ENCODE data around the gene MPHOSPH9.

Gene MPHOSPH9

DNA sequence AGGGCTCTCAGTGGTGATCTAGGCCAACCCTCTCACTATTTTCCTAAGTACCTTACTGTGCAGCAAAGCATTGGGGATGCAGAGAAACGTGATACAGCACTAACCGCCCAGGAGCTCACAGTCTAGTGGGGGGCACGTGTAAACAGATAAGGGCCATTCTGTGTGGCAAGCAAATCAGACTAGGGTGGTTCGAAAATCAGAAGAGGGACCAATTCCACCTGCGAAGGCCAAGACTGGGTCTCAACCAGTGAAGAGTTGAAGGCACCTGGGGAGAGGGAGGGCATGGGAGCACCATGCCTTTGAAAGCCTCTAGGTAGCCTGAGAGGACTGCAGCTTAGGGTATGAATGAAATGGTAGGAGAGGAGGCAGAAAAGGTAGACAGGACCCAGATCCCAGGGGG, 84.3 kb downstream of the MPHOSPH9 start:
- no peak for DNase-seq (ENCODE audit: low read depth in 1 of 2, low spot score in 1 of 2)
- no peak for TF ChIP-seq SPI1 (IDR thresholded peaks at IDR 0.05; ENCODE audit: borderline replicate concordance, low read depth)
- no peak for TF ChIP-seq POLR2AphosphoS5 (IDR thresholded peaks at IDR 0.05; ENCODE audit: low read depth)
- no peak for TF ChIP-seq GABPA (IDR thresholded peaks at IDR 0.05; ENCODE audit: low read depth)
- TF ChIP-seq, protein P1, sequence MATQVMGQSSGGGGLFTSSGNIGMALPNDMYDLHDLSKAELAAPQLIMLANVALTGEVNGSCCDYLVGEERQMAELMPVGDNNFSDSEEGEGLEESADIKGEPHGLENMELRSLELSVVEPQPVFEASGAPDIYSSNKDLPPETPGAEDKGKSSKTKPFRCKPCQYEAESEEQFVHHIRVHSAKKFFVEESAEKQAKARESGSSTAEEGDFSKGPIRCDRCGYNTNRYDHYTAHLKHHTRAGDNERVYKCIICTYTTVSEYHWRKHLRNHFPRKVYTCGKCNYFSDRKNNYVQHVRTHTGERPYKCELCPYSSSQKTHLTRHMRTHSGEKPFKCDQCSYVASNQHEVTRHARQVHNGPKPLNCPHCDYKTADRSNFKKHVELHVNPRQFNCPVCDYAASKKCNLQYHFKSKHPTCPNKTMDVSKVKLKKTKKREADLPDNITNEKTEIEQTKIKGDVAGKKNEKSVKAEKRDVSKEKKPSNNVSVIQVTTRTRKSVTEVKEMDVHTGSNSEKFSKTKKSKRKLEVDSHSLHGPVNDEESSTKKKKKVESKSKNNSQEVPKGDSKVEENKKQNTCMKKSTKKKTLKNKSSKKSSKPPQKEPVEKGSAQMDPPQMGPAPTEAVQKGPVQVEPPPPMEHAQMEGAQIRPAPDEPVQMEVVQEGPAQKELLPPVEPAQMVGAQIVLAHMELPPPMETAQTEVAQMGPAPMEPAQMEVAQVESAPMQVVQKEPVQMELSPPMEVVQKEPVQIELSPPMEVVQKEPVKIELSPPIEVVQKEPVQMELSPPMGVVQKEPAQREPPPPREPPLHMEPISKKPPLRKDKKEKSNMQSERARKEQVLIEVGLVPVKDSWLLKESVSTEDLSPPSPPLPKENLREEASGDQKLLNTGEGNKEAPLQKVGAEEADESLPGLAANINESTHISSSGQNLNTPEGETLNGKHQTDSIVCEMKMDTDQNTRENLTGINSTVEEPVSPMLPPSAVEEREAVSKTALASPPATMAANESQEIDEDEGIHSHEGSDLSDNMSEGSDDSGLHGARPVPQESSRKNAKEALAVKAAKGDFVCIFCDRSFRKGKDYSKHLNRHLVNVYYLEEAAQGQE (IDR thresholded peaks at IDR 0.05; ENCODE audit: insufficient replicate concordance, low read depth) = no peak
- TF ChIP-seq, protein P2, sequence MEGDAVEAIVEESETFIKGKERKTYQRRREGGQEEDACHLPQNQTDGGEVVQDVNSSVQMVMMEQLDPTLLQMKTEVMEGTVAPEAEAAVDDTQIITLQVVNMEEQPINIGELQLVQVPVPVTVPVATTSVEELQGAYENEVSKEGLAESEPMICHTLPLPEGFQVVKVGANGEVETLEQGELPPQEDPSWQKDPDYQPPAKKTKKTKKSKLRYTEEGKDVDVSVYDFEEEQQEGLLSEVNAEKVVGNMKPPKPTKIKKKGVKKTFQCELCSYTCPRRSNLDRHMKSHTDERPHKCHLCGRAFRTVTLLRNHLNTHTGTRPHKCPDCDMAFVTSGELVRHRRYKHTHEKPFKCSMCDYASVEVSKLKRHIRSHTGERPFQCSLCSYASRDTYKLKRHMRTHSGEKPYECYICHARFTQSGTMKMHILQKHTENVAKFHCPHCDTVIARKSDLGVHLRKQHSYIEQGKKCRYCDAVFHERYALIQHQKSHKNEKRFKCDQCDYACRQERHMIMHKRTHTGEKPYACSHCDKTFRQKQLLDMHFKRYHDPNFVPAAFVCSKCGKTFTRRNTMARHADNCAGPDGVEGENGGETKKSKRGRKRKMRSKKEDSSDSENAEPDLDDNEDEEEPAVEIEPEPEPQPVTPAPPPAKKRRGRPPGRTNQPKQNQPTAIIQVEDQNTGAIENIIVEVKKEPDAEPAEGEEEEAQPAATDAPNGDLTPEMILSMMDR (IDR thresholded peaks at IDR 0.05; ENCODE audit: insufficient read depth, low read length) = no peak
- Histone ChIP-seq H3K27me3 (ENCODE audit: insufficient read depth, poor library complexity, severe bottlenecking) (peaks cover 4% of the 10 kb centered on the region), H3K27ac (replicated peaks) (no peak overlapping the region), H3K4me3 (replicated peaks; ENCODE audit: insufficient read depth, low read length) (no peak overlapping the region)

DNA sequence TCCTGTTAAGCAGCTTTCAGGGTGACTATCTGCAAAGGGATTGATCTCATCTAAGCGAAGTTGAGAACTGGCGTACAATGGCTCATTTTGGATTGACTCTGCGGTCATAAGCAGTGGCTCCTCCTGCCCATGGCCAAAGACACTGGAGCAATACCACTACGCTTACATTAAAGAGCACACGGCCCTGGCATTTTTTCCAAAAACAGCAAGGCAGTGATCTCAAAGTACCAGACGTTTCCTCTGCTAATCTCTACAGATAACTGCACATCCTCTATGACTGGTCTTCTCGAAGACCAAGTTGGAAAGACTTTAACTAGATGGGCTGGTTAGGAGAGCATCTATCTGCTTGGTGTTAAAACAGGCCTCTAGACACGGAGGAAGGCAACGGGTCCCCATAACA, 84.7 kb downstream of the MPHOSPH9 start:
- DNase-seq (ENCODE audit: low read depth in 1 of 2, low spot score in 1 of 2) = no peak
- H3K4me3 ChIP-seq (replicated peaks; ENCODE audit: insufficient read depth, low read length) = no peak overlapping the region
- no peak overlapping the region for H3K27ac ChIP-seq (replicated peaks)
- H3K27me3 ChIP-seq (ENCODE audit: insufficient read depth, poor library complexity, severe bottlenecking) = peaks cover 4% of the 10 kb centered on the region
- TF ChIP-seq SPI1 (IDR thresholded peaks at IDR 0.05; ENCODE audit: borderline replicate concordance, low read depth) (no peak), POLR2AphosphoS5 (IDR thresholded peaks at IDR 0.05; ENCODE audit: low read depth) (no peak), GABPA (IDR thresholded peaks at IDR 0.05; ENCODE audit: low read depth) (no peak)
- TF ChIP-seq, protein P1 (IDR thresholded peaks at IDR 0.05; ENCODE audit: insufficient replicate concordance, low read depth) = no peak
- TF ChIP-seq, protein P2 (IDR thresholded peaks at IDR 0.05; ENCODE audit: insufficient read depth, low read length) = no peak

DNA sequence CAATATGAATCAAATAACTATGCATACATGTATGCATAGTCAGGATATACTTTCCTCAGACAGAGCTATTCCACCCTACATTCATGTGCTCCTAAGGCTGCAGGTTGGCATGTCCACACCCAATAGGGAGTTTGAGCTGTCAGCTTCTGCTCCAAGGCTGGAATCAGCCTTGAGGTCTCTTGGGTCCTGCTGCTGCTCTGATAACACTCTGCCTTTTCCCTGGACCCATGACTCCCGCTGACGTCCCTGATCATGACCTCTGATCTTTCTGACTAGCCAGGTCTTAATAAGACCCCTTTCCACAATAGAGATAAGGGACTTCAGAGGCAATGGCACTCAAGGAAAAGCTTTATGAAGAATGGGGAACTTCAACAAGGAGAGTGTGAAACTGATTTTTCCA, 87.7 kb downstream of the MPHOSPH9 start:
- Histone ChIP-seq H3K27ac (replicated peaks) (no peak overlapping the region), H3K27me3 (ENCODE audit: insufficient read depth, poor library complexity, severe bottlenecking) (peaks cover 3% of the 10 kb centered on the region), H3K4me3 (replicated peaks; ENCODE audit: insufficient read depth, low read length) (no peak overlapping the region)
- TF ChIP-seq SPI1 (IDR thresholded peaks at IDR 0.05; ENCODE audit: borderline replicate concordance, low read depth) (no peak), GABPA (IDR thresholded peaks at IDR 0.05; ENCODE audit: low read depth) (no peak)
- DNase-seq (ENCODE audit: low read depth in 1 of 2, low spot score in 1 of 2) = no peak

DNA sequence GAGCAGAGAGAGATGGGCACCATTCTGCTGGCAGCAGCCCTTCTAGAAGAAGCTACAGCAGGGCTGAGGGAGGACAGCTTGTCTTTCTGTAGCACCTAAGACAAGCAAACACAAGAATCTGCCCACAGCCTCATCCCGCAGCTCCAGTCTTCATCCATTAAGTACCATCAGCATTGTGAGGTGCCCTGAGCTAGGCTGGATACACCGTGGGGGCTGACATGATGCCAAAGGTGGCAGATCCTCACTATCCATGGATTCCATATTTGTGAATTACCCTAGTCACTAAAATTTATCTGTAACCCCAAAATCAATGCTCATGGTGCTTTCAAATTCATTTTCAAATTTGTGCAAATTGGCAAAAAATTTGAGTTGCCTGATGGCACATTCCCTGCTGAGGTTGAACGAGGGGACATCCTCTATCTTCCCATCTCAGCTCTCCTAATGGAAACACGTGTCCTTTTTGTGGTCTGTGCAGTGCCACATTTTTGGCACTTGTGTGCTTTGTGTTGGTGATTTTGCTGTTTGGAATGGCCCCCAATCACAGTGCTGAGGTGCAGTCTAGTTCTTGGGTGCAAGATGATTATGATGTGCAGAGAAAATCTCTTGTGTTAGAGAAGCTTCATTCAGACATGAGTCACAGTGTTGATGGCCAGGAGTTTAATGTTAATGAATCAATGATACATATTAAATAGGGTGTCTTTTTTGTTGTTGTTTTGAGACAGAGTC, 89.0 kb downstream of the MPHOSPH9 start:
- no peak overlapping the region for H3K4me3 ChIP-seq (replicated peaks; ENCODE audit: insufficient read depth, low read length)
- H3K27ac ChIP-seq (replicated peaks) = no peak overlapping the region
- DNase-seq (ENCODE audit: low read depth in 1 of 2, low spot score in 1 of 2) = no peak

More for the DNA sequence above, 89.0 kb downstream of the MPHOSPH9 start:
- no peaks in the 10 kb centered on the region for H3K27me3 ChIP-seq (ENCODE audit: insufficient read depth, poor library complexity, severe bottlenecking)
- TF ChIP-seq POLR2AphosphoS5 (IDR thresholded peaks at IDR 0.05; ENCODE audit: low read depth) (no peak), GABPA (IDR thresholded peaks at IDR 0.05; ENCODE audit: low read depth) (no peak), SPI1 (IDR thresholded peaks at IDR 0.05; ENCODE audit: borderline replicate concordance, low read depth) (no peak)
- TF ChIP-seq, protein P1 (IDR thresholded peaks at IDR 0.05; ENCODE audit: insufficient replicate concordance, low read depth) = no peak
- TF ChIP-seq, protein P2 (IDR thresholded peaks at IDR 0.05; ENCODE audit: insufficient read depth, low read length) = no peak

Measured in HL-60 (cell line).